ENCODE measurements around the gene NDUFS6.

GRCh38 chr5:1840071-1840547 is 38.9 kb downstream of the NDUFS6 start:
- no peak for TF ChIP-seq POLR2A (IDR thresholded peaks at IDR 0.05)
- no peak for TF ChIP-seq CTCF (IDR thresholded peaks at IDR 0.05)
